ENCODE data around the gene PADI3.

PADI3 gene, protein sequence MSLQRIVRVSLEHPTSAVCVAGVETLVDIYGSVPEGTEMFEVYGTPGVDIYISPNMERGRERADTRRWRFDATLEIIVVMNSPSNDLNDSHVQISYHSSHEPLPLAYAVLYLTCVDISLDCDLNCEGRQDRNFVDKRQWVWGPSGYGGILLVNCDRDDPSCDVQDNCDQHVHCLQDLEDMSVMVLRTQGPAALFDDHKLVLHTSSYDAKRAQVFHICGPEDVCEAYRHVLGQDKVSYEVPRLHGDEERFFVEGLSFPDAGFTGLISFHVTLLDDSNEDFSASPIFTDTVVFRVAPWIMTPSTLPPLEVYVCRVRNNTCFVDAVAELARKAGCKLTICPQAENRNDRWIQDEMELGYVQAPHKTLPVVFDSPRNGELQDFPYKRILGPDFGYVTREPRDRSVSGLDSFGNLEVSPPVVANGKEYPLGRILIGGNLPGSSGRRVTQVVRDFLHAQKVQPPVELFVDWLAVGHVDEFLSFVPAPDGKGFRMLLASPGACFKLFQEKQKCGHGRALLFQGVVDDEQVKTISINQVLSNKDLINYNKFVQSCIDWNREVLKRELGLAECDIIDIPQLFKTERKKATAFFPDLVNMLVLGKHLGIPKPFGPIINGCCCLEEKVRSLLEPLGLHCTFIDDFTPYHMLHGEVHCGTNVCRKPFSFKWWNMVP

DNA sequence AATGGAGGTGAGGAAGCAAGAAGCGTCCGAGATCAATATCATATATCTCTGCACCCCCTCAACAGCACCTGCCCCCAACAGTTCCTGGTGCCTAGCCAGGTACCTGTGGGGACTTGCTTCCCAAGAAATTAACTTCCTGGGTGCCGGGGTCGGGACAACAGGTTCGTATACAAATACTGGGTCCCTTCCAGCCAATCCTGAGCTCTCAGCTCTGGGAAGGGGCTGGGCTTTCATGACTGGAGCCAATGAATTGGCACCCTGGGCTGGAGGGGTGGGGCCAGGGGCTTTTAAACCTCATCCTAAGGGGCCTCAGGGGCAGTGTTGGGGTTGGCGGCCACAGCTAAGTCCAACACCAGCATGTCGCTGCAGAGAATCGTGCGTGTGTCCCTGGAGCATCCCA is at the start of gene PADI3:
Gene PADI3 (plus strand): TSS at position 318 of the 400 bp plus-strand sequence. CDS start 40 bp downstream, at position 358.
- no peak for DNase-seq (ENCODE audit: low read depth, low spot score)

DNA sequence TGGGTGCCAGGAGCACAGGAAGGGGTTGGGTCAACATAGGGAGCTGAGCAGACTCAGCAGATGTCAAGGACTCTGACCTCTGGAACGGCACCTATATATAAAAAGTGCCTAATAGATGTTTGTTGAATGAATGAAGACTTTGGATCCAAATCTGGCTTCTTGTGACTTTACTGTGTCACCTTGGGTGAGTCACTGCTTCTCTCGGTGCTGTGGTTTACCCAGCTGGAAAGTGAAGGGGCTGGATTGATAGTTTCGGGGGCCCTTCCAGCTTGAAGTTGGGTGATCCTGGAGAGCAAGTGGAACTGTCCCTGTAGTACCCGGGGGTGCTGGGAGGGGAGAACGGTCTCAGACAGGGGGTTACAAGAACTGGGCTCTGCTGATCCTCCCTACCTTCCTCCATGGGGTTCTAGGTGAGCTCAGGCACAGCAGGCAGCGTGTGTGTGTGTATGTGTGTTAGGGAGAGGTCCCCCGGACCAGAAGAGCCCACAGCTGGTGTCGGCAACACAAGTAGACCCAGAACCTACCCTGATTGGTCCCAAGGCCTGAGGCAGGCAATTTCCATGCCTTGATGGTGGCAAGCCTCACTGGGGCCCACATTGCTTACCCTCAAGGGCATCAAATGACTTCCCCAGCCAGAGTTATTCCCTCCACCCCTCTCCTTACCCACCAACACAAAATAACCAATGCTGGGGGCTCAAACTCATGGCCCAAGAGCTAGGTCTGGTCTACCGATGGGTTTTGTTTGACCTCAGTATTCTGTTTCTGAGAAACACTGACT is 49.4 kb upstream of the PADI3 start:
- DNase-seq (ENCODE audit: low read depth, low spot score): no peak

DNA sequence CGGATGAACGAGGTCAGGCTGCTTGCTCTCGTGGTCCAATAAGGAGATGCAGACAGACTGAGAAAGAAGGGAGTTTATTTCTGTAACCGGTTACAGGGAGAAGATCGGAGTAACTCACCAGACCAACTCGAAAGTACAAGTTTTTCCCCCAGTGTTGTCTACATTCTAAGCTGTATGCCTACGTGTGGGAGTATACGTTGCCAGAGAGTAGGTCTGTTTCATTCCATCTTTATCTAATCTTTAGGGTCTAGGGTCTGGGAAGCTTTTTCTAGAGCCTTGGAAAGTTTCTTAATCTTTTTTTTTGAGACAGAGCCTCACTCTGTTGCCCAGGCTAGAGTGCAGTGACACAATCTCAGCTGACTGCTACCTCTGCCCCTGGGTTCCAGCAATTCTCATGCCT is 48.7 kb upstream of the PADI3 start:
- DNase-seq (ENCODE audit: low read depth, low spot score): no peak

DNA sequence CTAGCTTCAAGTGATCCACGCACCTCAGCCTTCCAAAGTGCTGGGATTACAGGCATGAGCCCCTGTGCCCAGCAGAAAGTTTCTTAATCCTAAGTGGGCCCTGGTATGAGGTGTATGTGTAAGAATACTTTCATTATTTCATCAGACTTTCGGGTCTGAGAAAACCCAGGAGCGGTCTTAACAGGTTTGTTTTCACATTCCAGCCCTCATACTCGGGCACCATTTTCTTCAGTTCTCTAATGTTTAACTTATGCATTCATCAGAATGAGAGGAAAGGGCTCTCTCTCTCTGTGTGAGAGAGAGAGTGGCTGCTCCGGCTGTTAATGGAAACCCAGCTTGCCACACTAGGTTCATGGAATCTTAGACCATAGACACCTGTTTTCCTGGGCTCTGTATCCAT is 48.1 kb upstream of the PADI3 start:
- DNase-seq (ENCODE audit: low read depth, low spot score): no peak

DNA sequence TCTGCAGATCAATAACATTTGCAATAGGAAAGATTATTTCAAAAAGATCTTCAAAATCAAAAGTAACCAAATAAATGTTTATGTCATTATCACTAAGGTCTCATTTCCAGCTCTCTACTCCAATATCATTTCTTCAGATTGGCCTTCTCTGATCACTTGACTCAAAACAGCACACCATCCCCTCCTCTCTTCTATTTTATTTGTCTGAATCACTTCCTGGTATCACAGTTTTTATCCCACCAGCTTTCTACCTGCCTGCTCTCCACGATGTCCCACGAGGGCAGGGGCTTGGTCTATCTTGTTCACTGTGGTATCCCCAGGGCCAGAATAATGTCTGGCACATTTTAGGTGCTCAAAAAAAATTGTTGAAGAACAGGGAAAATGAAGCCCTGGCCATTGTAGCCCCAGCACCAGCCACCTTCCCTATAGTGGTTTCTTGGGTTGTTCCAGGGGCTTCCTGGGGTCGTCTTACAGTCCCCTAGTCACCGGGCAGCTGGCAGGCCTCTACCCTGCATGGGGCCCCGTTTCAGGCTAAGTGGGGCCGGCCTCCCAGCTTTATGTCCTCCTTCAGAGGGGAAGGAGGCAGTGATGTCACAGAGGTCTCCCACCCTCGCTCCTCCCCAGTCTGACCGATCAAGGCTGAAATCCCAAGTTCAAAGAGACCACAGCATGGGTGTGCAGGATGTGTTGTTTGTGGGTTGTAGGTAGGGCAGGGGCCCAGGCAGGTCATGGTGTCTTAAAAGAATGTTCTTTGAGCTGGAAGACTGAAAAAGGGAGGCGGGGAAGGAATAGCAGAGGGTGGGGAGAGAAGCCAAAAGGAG is 47.5 kb upstream of the PADI3 start:
- DNase-seq (ENCODE audit: low read depth, low spot score): no peak

DNA sequence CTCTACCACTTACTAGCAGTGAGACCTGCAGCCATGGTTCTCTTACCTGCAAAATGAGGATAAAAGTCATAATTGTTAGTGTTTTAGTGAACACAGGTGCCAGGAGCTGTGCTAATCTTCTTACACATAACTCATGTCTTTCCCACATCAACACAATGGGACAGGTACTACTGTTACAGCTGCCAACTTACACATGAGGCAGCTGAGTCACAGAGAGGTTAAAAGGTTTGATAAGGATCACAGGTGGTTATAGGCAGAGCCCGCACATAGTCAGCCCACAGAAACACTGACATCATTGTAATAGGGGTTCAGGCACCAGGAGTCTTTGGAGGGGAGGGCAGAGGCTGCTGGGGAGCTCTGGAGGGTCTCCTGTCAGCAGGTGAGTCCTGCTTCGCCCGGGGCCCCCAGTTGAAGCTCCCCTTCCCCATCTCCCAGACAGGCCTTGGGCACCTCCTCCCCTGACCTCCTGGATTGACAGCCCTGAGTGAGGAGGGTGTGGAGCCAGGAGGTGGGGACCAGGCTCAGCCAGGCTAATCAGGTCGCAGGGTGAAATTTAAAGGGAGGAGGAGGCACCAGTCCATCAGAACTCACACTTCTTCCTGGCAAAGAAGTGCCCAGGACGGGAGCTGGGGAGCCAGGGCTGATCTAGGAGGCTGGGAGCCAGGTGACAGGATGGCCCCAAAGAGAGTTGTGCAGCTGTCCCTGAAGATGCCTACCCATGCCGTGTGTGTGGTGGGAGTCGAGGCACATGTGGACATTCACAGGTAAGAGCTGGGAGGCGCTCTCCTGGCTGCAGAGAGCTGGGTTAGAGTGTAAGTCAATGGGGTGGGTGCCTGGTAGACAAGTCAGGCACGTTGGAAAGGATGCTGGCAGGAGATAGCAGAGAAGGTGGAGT is 44.1 kb upstream of the PADI3 start, which contains the start of gene PADI1:
Gene PADI1 (plus strand): TSS at position 583 of the 895 bp plus-strand sequence. CDS start 90 bp downstream, at position 673.
- no peak for DNase-seq (ENCODE audit: low read depth, low spot score)

DNA sequence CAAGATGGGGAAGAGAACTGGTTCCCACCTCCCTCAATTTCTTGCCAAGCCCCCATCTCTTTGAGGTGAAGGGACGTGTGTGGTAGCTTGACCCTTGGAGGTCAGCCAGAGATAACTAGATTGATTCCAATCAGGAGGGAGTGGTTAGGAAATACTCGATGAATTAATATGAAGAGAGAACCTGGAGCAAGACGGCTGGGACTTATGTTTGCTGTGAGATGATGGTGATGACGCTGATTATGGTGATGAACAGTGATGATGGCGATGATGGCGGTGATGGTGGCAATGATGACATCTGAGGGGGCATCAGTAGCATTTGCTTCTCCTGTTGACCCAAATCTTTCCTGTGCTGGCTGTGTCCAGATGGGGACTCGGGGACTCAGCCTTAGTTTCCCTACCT is 43.2 kb upstream of the PADI3 start:
- no peak for DNase-seq (ENCODE audit: low read depth, low spot score)

DNA sequence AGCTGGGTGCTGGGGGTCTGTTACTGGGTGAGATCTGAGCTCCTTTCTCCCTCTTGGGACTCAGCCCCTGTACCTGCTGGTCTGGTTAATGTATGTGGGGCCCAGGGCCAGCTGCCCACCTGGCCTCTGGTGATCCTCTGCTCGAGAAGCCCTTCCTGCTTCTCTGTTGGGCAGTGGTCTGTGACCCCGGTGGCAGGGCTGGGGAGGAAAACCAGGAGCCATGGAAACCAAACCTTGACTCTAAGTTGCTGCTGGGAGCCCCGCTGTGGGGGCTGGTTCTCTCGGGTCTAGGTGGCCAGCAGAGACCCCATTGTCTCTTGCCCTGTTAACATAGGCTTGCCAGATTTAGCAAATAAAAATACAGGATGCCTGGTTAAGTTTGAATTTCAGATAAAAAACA is 42.7 kb upstream of the PADI3 start:
- no peak for DNase-seq (ENCODE audit: low read depth, low spot score)

DNA sequence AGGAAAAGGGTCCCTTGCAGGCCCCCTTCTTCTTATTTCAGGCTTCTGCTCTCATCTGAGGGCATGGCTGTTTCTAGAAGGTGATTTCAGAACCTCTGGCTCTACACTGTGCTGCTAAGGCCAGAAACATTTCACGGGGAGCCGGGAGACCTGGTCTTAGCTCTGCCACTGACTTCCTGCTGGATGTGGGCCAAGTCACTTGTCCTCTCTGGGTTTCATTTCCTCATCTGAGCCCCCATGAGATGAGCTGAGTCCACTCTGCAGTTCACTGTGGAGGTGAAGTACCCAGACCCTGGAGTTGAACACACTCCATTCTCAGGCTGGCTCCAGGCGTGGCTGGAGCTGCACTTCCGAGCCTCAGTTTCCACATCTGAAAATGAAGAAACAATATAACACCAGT is 41.9 kb upstream of the PADI3 start:
- DNase-seq (ENCODE audit: low read depth, low spot score): no peak

DNA sequence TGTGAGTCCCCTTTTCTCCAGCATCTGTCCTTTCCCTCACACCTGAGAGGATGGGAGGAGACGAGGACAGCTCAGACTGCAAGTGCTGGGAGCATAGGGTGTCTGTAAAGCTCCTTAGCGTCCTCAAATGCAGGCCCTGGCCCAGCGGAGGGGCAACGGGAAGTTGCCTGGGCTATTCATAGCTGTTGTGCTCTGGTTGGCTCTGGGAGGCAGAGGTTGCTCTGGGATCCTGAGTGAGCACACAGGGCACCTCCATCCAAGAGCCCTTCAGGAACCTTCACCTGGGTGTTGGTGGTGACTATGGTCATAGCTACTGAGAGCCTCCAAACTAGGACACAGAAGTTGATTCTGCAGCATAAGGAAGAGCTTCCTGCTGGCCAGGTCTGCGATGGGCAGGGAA is 41.4 kb upstream of the PADI3 start:
- no peak for DNase-seq (ENCODE audit: low read depth, low spot score)

DNA sequence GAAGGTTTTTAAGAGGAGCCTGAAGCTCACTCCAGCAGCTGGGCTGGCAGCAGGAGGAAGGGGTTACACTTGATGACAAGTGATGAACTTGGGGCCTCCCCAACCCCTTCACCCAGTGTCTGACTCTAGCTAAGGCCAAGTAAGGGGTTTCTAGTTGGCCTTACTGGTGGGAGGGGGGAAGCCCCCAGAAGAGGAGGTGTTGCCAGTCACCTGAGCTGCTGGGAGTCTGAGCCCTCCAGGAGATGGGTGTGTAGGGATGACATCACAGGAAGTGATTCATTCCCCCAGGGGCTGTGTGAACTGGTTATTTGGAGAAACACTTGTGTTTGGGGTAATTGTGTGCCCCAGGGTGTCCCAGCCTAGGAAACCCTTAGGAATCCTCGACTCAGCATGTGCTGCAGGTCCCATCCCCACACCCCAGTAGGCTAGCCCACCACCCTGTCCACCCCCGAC is 40.9 kb upstream of the PADI3 start:
- DNase-seq (ENCODE audit: low read depth, low spot score): no peak

DNA sequence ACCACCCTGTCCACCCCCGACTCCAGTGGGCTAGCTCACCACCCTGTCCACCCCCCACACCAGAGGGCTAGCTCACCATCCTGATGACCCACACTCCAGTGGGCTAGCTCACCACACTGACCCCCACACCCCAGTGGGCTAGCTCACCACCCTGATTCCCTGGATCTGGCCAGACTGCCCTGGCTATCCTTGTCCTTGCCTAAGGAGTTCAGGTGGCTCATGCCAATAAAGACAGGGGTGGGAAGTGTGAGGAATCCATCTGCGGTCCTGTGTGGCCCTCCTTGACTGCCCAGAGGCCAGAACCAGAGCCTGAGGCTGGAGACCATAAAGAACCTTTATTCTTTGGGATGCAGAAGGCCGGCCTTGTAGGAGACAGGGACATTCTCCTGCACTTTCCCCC is 40.4 kb upstream of the PADI3 start:
- no peak for DNase-seq (ENCODE audit: low read depth, low spot score)

DNA sequence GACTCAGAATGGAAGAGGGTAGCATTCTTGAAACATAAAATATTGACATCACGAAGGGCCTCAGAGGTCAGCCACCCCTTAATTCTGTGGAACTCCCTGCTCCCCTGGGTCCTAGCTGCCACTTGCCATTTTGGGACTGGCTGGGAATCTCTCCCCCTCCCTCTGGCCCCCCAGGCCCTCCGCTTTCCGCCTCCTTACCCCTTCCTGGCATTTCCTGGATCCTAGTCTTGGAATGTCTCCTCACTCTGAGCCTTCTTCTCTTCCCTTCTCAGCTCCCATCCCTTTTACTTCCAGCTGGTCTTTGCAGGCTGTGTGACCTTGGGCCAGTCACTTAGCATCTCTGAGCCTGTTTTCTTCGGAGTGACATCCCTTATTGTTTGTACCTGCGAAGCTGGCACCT is 39.5 kb upstream of the PADI3 start:
- DNase-seq (ENCODE audit: low read depth, low spot score): no peak

DNA sequence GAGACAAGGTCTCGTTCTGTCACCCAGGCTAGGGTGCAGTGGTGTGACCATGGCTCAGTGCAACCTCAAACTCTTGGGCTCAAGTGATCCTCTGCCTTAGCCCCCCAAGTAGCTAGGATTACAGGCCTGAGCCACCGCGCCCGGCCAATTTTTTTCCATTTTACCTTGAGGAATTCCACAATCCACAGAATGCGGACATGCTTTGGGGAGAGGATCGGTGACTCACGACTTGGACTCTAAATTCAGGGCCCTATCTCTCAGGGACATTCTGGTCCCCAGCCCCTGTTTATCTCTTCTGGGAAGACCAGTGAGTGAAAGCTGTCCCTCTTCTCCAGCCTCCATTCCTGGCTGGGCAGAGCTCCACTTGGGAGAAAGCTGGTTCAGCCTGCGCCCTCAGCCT is 38.7 kb upstream of the PADI3 start:
- DNase-seq (ENCODE audit: low read depth, low spot score): no peak

DNA sequence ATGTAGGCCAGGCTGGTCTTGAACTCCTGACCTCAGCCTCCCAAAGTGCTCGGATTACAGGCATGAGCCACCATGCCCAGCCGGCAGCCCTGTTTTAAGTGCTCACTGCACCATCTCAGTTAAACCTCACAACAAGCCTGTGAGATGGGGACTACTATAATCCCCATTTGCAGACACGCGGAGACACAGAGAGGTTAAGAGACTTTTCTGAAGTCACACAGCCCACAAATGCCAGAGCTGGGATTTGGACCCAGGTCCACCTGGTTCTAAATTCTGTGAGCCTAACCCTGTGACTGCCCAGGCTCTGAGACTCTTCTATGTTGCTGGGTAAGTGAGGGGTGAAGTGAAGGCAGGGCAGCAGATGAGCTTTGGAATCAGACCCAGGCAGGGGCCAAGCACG is 37.5 kb upstream of the PADI3 start:
- DNase-seq (ENCODE audit: low read depth, low spot score): no peak

DNA sequence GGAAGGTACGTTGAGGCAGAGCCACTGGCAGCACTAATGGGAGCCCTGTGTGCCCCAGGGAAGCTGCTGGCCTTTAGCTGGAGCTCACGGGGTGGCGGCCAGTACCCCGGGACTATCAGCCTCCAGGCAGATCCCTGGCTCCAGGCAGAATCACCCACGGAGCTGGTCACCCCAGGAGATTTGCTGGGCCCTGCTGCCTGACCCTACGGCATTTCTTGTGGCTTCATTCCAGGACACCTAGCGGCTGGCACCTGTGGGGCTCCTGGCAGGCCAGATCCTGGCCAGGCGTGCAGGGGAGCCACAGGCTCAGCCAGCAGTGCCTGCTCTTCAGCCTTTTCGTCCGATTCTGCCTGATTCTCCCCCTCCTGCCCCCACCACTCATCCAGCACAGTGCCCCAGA is 36.9 kb upstream of the PADI3 start:
- DNase-seq (ENCODE audit: low read depth, low spot score): no peak

DNA sequence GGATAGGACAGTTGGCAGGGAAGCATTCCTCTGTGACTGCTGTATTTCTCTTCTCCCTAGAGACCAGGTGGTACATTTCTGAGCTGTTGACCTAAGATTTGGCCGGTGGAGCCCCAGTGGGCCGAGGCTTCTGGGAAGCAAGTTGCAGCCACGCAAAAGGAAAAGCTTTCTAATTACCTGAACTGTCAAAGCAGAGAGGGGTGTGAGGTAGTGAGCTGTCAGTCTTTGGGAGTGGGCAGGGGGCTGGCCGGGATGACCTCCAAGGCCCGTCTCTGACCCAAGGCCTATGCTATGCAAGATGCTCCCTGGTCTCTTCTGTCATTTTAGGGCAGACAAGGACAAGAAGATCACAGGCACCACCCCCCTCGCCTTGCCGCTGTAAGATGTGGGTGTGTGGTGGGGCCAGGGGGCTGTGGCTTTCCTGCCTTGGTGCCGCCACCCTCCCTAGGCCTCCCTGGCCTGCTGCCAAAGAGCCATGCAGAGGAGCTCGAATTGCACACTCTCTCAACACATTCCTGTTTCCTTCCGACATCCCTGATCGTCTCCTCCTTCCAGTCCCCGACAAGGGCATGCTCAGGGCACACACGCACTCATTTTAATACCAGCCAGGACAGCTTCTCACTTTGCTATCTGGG is 36.3 kb upstream of the PADI3 start:
- DNase-seq (ENCODE audit: low read depth, low spot score): peak; percentile 3

DNA sequence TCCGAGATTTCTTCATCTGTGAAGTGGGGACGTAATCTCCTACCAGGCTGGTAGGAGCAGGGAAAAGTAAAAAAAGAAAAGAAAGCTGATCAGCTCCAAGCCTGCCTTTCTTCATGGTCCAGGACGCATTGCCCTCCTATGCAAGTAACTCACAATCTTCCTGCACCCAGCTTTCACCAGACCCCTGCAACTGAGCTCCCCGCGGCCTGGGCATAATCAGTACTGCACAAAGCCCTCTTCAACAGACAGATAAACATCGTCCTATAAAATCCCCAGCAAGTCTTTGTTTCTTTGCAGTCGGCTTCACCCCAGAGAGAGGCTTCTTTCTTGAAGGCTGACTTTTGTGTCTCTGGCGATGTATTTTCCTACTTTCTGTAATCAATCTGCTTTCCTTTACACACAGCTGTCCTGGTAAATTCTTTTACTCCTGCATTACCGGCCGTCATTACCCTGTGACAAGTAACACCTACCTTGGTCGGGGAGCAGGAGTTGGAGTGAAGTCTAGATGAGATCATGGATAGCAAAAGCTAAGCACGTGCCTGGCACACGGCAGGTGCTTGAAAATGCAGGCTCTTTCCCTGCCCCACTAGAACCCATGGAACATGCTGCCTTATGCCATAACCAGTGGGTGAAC is 35.6 kb upstream of the PADI3 start:
- DNase-seq (ENCODE audit: low read depth, low spot score): no peak

DNA sequence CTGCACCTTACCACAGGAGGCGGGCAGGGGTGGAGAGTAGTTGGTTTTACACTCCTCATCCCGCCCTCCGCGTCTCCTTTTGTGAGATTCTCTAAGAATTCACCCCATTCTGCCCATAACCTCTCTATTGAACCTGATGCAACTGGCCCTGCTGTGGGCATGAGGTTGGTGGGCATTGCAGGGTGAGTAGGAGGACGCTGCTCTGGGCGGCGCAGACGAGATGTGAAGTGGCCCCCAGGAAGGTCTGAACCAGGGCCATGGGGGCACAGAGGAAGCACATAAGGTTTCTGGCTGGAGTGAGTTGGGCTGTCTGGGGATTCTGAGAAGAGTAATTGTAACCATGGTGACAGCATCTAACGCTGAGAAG is 35.1 kb upstream of the PADI3 start:
- no peak for DNase-seq (ENCODE audit: low read depth, low spot score)
